ENCODE results near the gene TAF11.
A peak's percentile ranks its signal among the peaks of the same experiment; 100 is the strongest.
"Not testable (repeated sequence)": the region's sequence is repeated elsewhere in the genome, so short reads cannot be mapped to it uniquely, and the experiment has no call there.

The TAF11 gene

DNA sequence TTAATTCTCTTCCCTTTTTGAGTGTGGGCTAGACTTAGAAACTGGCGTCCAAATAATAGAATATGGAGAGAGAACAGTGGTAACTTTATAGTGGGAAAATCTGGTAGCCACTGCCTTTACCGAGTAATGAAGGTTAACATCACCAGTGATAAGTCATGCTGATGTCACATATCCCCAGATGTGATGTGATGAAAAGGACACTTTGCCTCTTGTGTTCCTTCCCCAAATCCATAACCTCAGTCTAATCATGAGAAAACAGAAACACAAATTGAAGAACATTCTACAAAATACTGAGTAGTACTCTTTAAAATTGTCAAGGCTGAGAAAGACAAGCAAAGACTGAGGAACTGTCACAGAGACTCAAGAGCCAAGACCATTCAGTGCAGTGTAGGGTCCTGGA is 19.0 kb upstream of the TAF11 start:
- TF ChIP-seq, protein P1, sequence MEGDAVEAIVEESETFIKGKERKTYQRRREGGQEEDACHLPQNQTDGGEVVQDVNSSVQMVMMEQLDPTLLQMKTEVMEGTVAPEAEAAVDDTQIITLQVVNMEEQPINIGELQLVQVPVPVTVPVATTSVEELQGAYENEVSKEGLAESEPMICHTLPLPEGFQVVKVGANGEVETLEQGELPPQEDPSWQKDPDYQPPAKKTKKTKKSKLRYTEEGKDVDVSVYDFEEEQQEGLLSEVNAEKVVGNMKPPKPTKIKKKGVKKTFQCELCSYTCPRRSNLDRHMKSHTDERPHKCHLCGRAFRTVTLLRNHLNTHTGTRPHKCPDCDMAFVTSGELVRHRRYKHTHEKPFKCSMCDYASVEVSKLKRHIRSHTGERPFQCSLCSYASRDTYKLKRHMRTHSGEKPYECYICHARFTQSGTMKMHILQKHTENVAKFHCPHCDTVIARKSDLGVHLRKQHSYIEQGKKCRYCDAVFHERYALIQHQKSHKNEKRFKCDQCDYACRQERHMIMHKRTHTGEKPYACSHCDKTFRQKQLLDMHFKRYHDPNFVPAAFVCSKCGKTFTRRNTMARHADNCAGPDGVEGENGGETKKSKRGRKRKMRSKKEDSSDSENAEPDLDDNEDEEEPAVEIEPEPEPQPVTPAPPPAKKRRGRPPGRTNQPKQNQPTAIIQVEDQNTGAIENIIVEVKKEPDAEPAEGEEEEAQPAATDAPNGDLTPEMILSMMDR (conservative IDR thresholded peaks at IDR 0.05; ENCODE audit: low read depth, low read length) = no peak
- no peak for DNase-seq (ENCODE audit: low read depth)
- H3K4me3 ChIP-seq (ENCODE audit: low read depth, low read length) = no peak overlapping the region

DNA sequence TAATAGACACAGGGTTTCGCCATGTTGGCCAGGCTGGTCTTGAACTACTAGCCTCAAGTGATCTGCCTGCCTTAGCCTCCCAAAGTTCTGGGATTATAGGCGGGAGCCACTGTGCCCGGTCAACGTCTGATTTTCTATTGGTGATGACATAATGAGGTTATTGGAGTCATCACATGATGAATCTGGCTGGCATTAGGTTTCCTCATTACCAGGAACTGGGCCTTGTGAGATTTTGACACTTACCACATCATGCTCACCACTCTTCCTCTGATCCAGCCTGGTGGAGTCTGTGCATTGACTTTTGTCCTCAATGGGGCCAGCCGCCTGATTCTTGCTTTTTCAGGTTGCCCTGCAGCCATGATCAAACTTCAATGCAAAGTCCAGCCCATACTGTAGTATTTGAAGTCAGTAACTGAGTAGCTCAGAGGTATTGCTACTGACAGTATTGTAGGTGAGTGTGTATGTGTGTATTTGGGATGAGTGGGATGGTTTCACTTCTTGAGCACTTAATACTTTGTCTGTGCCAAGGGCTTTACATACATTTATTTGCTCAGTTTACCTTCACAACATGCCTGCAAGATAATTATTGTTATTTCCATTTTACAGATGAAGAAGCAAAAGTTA is 17.3 kb upstream of the TAF11 start:
- no peak overlapping the region for H3K4me3 ChIP-seq (ENCODE audit: low read depth, low read length)
- DNase-seq (ENCODE audit: low read depth) = no peak
- TF ChIP-seq, protein P1 (conservative IDR thresholded peaks at IDR 0.05; ENCODE audit: low read depth, low read length) = no peak

DNA sequence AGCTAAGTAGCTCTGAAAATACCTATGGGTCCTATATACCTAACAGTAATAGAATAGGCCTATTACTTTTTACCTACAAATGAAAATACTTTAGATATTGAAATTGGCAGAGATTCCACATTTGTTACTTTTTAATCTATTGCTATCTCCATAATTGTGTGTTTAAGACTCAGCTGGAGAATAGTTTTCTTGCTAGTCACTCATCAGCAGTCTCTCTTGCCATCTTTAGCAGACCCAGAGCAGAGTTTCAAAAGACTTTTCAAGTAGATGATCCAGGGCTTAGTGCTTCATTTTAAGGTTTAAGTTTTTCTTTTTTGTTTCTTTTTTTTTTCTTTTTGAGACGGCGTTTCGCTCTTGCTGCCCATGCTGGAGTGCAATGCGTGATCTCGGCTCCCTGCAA is 14.1 kb upstream of the TAF11 start:
- TF ChIP-seq, protein P1 (conservative IDR thresholded peaks at IDR 0.05; ENCODE audit: low read depth, low read length) = no peak
- peak; percentile 80 for DNase-seq (ENCODE audit: low read depth)
- no peak overlapping the region for H3K4me3 ChIP-seq (ENCODE audit: low read depth, low read length)

DNA sequence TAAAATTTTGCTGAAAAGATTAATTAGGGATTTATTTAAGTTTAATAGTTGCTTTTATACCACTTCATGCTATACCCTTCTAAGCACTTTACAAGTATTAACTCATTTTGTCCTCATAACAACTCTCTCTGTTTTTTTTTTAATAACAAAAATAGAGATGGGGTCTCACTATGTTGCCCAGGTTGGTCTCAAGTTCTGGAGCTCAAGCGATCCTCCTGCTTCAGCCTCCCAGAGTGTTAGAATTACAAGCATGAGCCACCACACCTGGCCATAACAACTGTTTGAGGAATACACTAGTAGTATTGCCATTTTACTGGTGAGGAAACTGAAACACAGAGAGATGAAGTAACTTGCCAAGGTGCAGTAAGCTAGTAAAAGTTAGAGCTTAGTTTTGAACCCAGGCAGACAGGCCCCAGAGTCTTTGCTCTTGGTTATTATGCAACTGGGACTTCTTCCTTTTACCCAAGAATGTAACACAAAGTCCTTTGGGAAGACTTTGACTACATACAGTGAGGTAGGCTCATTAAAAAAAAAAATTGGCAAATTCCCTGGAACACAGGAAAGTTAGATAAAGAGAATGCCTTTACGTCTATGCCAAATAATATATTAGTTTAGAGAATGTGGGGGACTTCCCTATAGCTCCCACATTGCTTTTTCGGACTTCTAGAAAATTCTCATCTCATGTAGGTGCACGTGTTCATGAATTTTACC is 12.6 kb upstream of the TAF11 start:
- no peak for DNase-seq (ENCODE audit: low read depth)
- TF ChIP-seq, protein P1 (conservative IDR thresholded peaks at IDR 0.05; ENCODE audit: low read depth, low read length) = no peak
- no peak overlapping the region for H3K4me3 ChIP-seq (ENCODE audit: low read depth, low read length)

DNA sequence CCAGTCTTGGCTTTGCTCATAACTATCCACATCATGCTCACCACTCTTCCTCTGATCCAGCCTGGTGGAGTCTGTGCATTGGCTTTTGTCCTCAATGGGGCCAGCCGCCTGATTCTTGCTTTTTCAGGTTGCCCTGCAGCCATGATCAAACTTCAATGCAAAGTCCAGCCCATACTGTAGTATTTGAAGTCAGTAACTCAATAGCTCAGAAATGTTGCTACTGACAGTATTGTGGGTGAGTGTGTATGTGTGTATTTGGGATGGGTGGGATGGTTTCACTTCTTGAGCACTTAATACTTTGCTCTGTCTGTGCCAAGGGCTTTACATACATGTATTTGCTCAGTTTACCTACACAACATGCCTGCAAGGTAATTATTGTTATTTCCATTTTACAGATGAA is 11.9 kb upstream of the TAF11 start:
- not testable (repeated sequence) for H3K4me3 ChIP-seq (ENCODE audit: low read depth, low read length); DNase-seq (ENCODE audit: low read depth)

DNA sequence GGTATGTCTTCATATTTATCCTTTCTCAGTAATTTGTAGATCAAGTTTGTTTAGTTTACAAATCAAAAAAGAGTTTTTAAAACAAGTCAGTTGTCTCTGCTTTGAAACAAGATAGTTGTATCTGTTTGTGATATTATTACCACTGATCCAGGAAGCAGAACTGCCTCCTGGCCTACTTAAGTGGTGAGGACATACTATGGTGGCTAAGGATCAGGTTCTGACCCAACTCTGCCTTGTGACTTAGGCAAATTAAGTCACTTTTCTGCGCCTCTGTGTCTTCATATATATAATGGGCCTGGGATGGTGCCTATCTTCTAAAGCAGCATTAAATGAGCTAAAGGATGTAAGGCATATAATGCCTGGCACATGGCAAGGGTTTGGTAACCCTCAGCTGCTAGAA is 9.9 kb upstream of the TAF11 start:
- no peak for DNase-seq (ENCODE audit: low read depth)
- TF ChIP-seq, protein P1 (conservative IDR thresholded peaks at IDR 0.05; ENCODE audit: low read depth, low read length) = no peak
- no peak overlapping the region for H3K4me3 ChIP-seq (ENCODE audit: low read depth, low read length)

- TF ChIP-seq, protein P1 (conservative IDR thresholded peaks at IDR 0.05; ENCODE audit: low read depth, low read length) = no peak
- no peak for DNase-seq (ENCODE audit: low read depth)
- H3K4me3 ChIP-seq (ENCODE audit: low read depth, low read length) = no peak overlapping the region
These were observed 9.3 kb upstream of the TAF11 start for GRCh38 chr6:34897130-34897529.
